ENCODE measurements around the gene USP24. TPM values are rescaled to one million over a fixed set of nuclear protein-coding genes. Genes with fewer than 3 reads are reported as not detected.

USP24 gene
- total RNA-seq, 1 donor: 43.1 TPM

- no peak for TF ChIP-seq CTCF (IDR thresholded peaks at IDR 0.05; ENCODE audit: extremely low read depth, low read depth, low read length)
- no peaks in the 10 kb centered on the region for H3K9me3 ChIP-seq (ENCODE audit: low read depth, low read length)
- H3K79me2 ChIP-seq (ENCODE audit: insufficient read depth, low read length): no peaks in the 10 kb centered on the region
- peaks cover 16% of the 10 kb centered on the region for H3K36me3 ChIP-seq (ENCODE audit: insufficient read depth, low read length)
- peaks cover 12% of the 10 kb centered on the region for H4K20me1 ChIP-seq (ENCODE audit: insufficient read depth, low read length)
- H3K27ac ChIP-seq (ENCODE audit: low read depth, low read length): no peak overlapping the region
- H3K4me1 ChIP-seq (ENCODE audit: insufficient read depth, low read length): peaks cover 10% of the 10 kb centered on the region
- H2AFZ ChIP-seq (ENCODE audit: low read length): no peak overlapping the region
- no peak overlapping the region for H3K4me2 ChIP-seq (ENCODE audit: insufficient read depth, low read length)
- no peak for DNase-seq (ENCODE audit: insufficient read length, low spot score, missing footprints)
- no peak overlapping the region for H3K4me3 ChIP-seq (ENCODE audit: insufficient read depth, low read length)
- peaks cover 8% of the 10 kb centered on the region for H3K27me3 ChIP-seq (ENCODE audit: insufficient read depth, low read length)
Measured at GRCh38 chr1:55063577-55063942, 151.6 kb downstream of the USP24 start.

DNA sequence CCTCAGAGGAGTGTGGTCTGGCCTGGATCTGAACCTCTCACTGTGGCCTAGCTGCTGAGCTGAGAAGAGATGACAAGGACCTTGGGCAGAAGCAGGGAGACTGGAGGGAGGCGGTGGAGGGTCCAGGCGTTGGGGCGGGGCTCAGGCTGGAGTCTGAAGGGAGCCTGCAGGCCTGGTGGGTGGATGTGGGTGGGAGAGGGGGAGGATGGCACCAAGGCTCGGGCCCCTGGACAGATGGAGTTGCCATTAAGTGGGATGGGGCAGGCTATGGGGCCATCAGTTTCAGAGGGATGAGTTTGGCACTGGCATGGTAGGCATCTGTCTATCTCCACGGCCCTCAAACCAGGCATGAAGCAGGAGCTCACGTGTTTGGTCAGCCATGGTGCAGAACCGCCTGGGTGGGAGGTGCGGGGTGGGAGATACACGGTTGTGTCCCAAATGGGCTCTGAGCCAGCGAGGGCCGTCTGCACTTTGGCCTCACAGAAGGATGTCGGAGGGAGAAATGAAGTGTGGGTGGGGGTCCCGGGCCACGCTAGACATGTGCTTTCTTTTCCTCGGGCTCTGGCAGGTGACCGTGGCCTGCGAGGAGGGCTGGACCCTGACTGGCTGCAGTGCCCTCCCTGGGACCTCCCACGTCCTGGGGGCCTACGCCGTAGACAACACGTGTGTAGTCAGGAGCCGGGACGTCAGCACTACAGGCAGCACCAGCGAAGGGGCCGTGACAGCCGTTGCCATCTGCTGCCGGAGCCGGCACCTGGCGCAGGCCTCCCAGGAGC lies 152.2 kb downstream of the USP24 start:
- peak; percentile 29 for DNase-seq (ENCODE audit: insufficient read length, low spot score, missing footprints)
- no peak overlapping the region for H3K27ac ChIP-seq (ENCODE audit: low read depth, low read length)
- H3K27me3 ChIP-seq (ENCODE audit: insufficient read depth, low read length): peaks cover 8% of the 10 kb centered on the region
- H3K4me2 ChIP-seq (ENCODE audit: insufficient read depth, low read length): no peak overlapping the region
- H4K20me1 ChIP-seq (ENCODE audit: insufficient read depth, low read length): peaks cover 12% of the 10 kb centered on the region
- peaks cover 10% of the 10 kb centered on the region for H3K4me1 ChIP-seq (ENCODE audit: insufficient read depth, low read length)
- no peak for TF ChIP-seq CTCF (IDR thresholded peaks at IDR 0.05; ENCODE audit: extremely low read depth, low read depth, low read length)
- no peaks in the 10 kb centered on the region for H3K79me2 ChIP-seq (ENCODE audit: insufficient read depth, low read length)
- H2AFZ ChIP-seq (ENCODE audit: low read length): no peak overlapping the region
- H3K4me3 ChIP-seq (ENCODE audit: insufficient read depth, low read length): no peak overlapping the region
- H3K36me3 ChIP-seq (ENCODE audit: insufficient read depth, low read length): peaks cover 15% of the 10 kb centered on the region
- H3K9me3 ChIP-seq (ENCODE audit: low read depth, low read length): no peaks in the 10 kb centered on the region

DNA sequence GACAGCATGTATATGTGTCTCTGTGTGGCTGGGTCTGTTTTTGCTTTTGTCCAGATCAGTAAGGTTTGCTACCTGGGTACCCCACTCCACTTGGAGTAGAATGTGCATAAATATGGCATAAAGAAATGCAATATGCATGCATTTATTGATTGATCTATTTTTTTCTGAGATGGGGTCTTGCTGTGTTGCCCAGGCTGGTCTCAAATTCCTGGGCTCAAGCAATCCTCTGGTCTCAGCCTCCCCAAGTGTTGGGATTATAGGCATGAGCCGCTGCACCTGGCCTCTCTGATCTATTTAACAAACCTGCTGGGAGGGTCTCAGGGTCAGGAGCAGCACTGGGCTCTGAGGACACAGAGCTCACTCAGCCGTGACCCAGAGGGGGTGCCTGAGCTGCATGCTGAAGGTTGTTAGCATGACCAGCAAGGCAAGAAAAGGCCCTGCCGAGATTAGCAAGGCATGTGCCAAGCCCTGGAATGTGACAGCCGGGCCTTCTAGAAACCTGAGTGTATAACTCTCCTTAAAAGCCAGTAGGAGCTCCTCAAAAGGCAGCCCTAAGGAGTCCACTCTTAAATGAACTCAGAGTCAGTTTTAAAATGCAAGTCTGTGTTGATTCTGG lies 153.3 kb downstream of the USP24 start:
- Histone ChIP-seq H3K4me1 (ENCODE audit: insufficient read depth, low read length) (peaks cover 10% of the 10 kb centered on the region), H2AFZ (ENCODE audit: low read length) (no peak overlapping the region), H3K79me2 (ENCODE audit: insufficient read depth, low read length) (no peaks in the 10 kb centered on the region), H3K27ac (ENCODE audit: low read depth, low read length) (no peak overlapping the region), H3K9me3 (ENCODE audit: low read depth, low read length) (no peaks in the 10 kb centered on the region), H3K4me3 (ENCODE audit: insufficient read depth, low read length) (no peak overlapping the region), H3K36me3 (ENCODE audit: insufficient read depth, low read length) (peaks cover 4% of the 10 kb centered on the region), H4K20me1 (ENCODE audit: insufficient read depth, low read length) (peaks cover 12% of the 10 kb centered on the region), H3K4me2 (ENCODE audit: insufficient read depth, low read length) (no peak overlapping the region), H3K27me3 (ENCODE audit: insufficient read depth, low read length) (peaks cover 8% of the 10 kb centered on the region)
- no peak for TF ChIP-seq CTCF (IDR thresholded peaks at IDR 0.05; ENCODE audit: extremely low read depth, low read depth, low read length)
- peak; percentile 51 for DNase-seq (ENCODE audit: insufficient read length, low spot score, missing footprints)

DNA sequence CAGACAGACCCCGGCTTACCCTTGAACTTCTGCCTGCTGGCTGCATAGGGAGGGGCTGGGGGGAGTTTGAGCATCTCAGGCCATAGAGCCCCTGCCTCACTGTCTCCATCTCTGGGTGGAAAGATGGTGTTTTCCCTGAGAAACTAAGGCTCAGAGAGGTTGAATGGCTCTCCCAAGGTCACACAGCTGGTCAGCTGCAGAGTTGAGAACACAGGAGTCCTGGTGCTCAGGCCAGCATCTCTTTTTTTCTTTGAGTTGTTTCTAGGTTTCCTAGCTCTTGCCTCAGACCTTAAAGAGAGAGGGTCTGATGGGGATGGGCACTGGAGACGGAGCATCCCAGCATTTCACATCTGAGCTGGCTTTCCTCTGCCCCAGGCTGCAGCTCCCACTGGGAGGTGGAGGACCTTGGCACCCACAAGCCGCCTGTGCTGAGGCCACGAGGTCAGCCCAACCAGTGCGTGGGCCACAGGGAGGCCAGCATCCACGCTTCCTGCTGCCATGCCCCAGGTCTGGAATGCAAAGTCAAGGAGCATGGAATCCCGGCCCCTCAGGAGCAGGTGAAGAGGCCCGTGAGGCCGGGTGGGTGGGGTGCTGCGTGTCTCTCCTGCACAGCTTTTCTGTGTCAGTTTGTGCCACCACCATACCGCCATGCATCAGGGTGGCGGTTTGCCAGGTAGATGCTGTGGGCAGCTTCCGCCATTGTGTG lies 154.0 kb downstream of the USP24 start:
- no peak overlapping the region for H3K4me3 ChIP-seq (ENCODE audit: insufficient read depth, low read length)
- H3K4me1 ChIP-seq (ENCODE audit: insufficient read depth, low read length): peaks cover 10% of the 10 kb centered on the region
- no peak overlapping the region for H2AFZ ChIP-seq (ENCODE audit: low read length)
- DNase-seq (ENCODE audit: insufficient read length, low spot score, missing footprints): peak; percentile 41
- H4K20me1 ChIP-seq (ENCODE audit: insufficient read depth, low read length): peaks cover 12% of the 10 kb centered on the region
- no peaks in the 10 kb centered on the region for H3K36me3 ChIP-seq (ENCODE audit: insufficient read depth, low read length)
- H3K79me2 ChIP-seq (ENCODE audit: insufficient read depth, low read length): no peaks in the 10 kb centered on the region
- no peak for TF ChIP-seq CTCF (IDR thresholded peaks at IDR 0.05; ENCODE audit: extremely low read depth, low read depth, low read length)
- H3K9me3 ChIP-seq (ENCODE audit: low read depth, low read length): no peaks in the 10 kb centered on the region
- H3K27me3 ChIP-seq (ENCODE audit: insufficient read depth, low read length): peaks cover 8% of the 10 kb centered on the region
- H3K4me2 ChIP-seq (ENCODE audit: insufficient read depth, low read length): no peak overlapping the region
- no peak overlapping the region for H3K27ac ChIP-seq (ENCODE audit: low read depth, low read length)

Measured in osteoblast (primary cell).